Epithelial cell of esophagus (primary cell): ENCODE data around the gene MTLN.
A peak's percentile ranks its signal among the peaks of the same experiment; 100 is the strongest.

Experiments
- DNase-seq: peaks from one replicate; pipeline ENCODE4 v3.0.0; 2010; ENCODE audit warnings: low read depth
- H3K4me3 ChIP-seq: 2 replicates; pipeline ENCODE4 v1.5.1; 2011; ENCODE audit warnings: mild to moderate bottlenecking, low read length, control low read depth
- CTCF ChIP-seq: IDR thresholded peaks from 2 replicates; pipeline ENCODE4 v1.5.1; 2011; ENCODE audit warnings: low read depth, mild to moderate bottlenecking, low read length, control low read depth, inconsistent platforms; ENCODE audit not compliant: insufficient read depth; ENCODE audit errors: missing control alignments

Gene MTLN

GRCh38 chr2:110173523-110173922, 38.8 kb downstream of the MTLN start:
- DNase-seq, result peak; percentile 85
- TF ChIP-seq CTCF, result no peak
- no peak overlapping the region for H3K4me3 ChIP-seq

GRCh38 chr2:110172506-110172905, 39.8 kb downstream of the MTLN start:
- no peak for TF ChIP-seq CTCF
- DNase-seq, result no peak
- H3K4me3 ChIP-seq, result no peak overlapping the region

DNA sequence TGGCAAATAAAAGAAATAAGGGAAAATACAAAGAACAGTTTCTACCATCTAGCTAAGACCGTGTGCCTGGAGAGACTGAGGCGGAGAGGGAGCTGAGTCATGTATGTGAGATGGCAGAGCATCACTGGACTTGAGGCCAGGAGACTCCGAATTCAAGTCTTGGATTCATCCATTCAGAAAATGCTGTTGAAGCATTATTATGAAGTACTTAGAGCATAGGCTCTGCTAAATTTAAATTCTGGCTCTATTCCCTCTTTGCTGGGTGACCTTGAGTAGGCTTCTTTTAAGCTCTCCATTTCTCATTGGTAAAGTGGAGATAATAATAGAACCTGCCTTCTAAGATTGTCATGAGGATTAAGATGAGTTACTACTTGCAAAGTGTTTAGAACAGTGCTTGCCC, 42.2 kb downstream of the MTLN start:
- no peak for DNase-seq
- H3K4me3 ChIP-seq, result no peak overlapping the region
- no peak for TF ChIP-seq CTCF

- no peak overlapping the region for H3K4me3 ChIP-seq
- DNase-seq, result no peak
- TF ChIP-seq CTCF, result no peak
These were observed 44.9 kb downstream of the MTLN start for GRCh38 chr2:110167326-110168000.

DNA sequence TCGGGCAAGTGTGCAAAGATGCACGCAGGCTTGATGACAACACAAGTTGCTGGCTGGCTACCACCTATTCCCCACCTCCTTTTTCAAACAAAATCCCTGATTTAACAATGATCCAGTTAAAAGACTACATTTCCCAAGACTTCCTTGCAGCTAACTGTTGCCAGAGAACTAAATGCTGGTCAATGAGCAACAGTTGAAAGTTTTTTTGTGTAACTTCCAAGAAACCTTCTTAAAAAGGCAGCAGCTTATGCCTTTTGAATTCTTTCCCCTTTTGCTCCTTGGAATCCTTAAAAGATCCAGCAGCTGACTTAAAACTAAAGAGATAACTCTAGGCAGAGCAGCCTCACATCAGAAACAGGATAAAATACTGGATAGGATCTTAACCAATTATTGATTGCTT, 46.1 kb downstream of the MTLN start:
- DNase-seq, result no peak
- no peak for TF ChIP-seq CTCF
- no peak overlapping the region for H3K4me3 ChIP-seq
